Smooth muscle cell (in vitro differentiated cells): ENCODE results near the gene PHKB. TPM values are rescaled to one million over a fixed set of nuclear protein-coding genes. Genes with fewer than 3 reads are reported as not detected.

Experiments used
- DNase-seq: peaks from one replicate; lab custom pipeline; 2025; ENCODE audit not compliant: unreplicated experiment; lab: John Stamatoyannopoulos, UW
- H2AFZ ChIP-seq: fragments of 200-600 bp; sonication (generic); 2 replicates; pipeline ENCODE4 v1.6.0; 2016; ENCODE audit warnings: antibody characterized with exemption, low read depth, mild to moderate bottlenecking
- H3F3A ChIP-seq: fragments of 200-600 bp; sonication (generic); 2 replicates; pipeline ENCODE4 v1.6.0; 2017; ENCODE audit warnings: antibody characterized with exemption, low read depth
- H3K27ac ChIP-seq: fragments of 200-600 bp; sonication (generic); 2 replicates; pipeline ENCODE4 v1.5.1; 2016; ENCODE audit warnings: low read depth, mild to moderate bottlenecking
- H3K27me3 ChIP-seq: fragments of 200-600 bp; sonication (generic); 2 replicates; pipeline ENCODE4 v1.6.1; 2016; ENCODE audit warnings: low read depth, mild to moderate bottlenecking
- H3K36me3 ChIP-seq: fragments of 200-600 bp; sonication (generic); 2 replicates; pipeline ENCODE4 v1.5.1; 2016; ENCODE audit warnings: low read depth
- H3K4me1 ChIP-seq: fragments of 200-600 bp; sonication (generic); 2 replicates; pipeline ENCODE4 v1.5.1; 2016; ENCODE audit warnings: low read depth
- H3K4me2 ChIP-seq: fragments of 200-600 bp; sonication (generic); 2 replicates; pipeline ENCODE4 v1.6.0; 2016; ENCODE audit warnings: mild to moderate bottlenecking
- H3K4me3 ChIP-seq: fragments of 200-600 bp; sonication (generic); 2 replicates; pipeline ENCODE4 v1.5.1; 2016; ENCODE audit warnings: mild to moderate bottlenecking
- H3K79me2 ChIP-seq: fragments of 200-600 bp; sonication (generic); 2 replicates; pipeline ENCODE4 v1.6.0; 2016; ENCODE audit warnings: low read depth, mild to moderate bottlenecking
- H3K9ac ChIP-seq: fragments of 200-600 bp; sonication (generic); 2 replicates; pipeline ENCODE4 v1.6.0; 2016; ENCODE audit warnings: low read depth
- H3K9me3 ChIP-seq: fragments of 200-600 bp; sonication (generic); replicated peaks from 2 replicates; pipeline ENCODE4 v1.5.1; 2016; ENCODE audit warnings: low read depth
- H4K20me1 ChIP-seq: fragments of 200-600 bp; sonication (generic); 2 replicates; pipeline ENCODE4 v1.6.0; 2016; ENCODE audit warnings: low read depth
- WGBS: methylation state at CpG from one replicate; pipeline ENCODE4 v1.1.7; 2016; ENCODE audit warnings: low lambda C conversion rate; 5-methylcytosine and 5-hydroxymethylcytosine counted together
- polyA plus RNA-seq: library from polyadenylated mRNA; unstranded; fragments of >200 nt; fragmentation: Nextera tagmentation; extraction: Ambion mirVana; gene quantifications from 2 replicates; pipeline ENCODE4 v1.2.1, GENCODE V29; 2016
- total RNA-seq: library from RNA; depleted of rRNA; stranded (reverse); fragments of >200 nt; gene quantifications from 2 replicates; pipeline ENCODE4 v1.2.3, GENCODE V29; 2014
- TF ChIP-seq, protein P1 (sequence below): fragments of 200-600 bp; sonication (generic); IDR thresholded peaks from 2 replicates; pipeline ENCODE4 v1.5.1; 2017; ENCODE audit warnings: borderline replicate concordance, mild to moderate bottlenecking, antibody characterized with exemption; ENCODE audit not compliant: insufficient read depth, poor library complexity, severe bottlenecking

Gene PHKB
- total and polyA plus RNA-seq, 2 experiments from 2014 or later: 11.4 to 30.3 TPM

DNA sequence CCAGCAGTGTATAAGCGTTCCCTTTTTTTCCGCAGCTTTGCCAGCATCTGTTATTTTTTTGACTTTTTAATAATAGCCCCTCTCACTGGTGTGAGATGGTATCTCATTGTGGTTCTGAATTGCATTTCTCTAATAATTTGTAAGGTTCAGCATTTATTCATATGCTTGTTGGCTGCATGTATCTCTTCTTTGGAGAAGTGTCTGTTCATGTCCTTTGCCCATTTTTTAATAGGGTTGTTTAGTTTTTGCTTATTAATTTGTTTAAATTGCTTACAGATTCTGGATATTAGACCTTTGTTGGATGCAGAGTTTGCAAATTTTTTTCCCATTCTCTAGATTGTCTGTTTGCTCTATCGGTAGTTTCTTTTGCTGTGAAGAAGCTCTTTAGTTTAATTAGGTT is 26.9 kb downstream of the PHKB start:
- WGBS: 96% methylated on average over 3 of the region's 3 CpGs
- Histone ChIP-seq H3K4me2 (no peak overlapping the region), H3K27ac (no peak overlapping the region), H3K36me3 (peaks cover 12% of the 10 kb centered on the region), H3F3A (no peaks in the 10 kb centered on the region), H3K4me3 (no peak overlapping the region), H3K4me1 (no peaks in the 10 kb centered on the region), H3K9ac (no peak overlapping the region), H3K79me2 (peaks cover 5% of the 10 kb centered on the region), H3K27me3 (no peaks in the 10 kb centered on the region), H4K20me1 (no peaks in the 10 kb centered on the region), H2AFZ (no peak overlapping the region), H3K9me3 (peaks cover 21% of the 10 kb centered on the region)
- no peak for DNase-seq
- TF ChIP-seq, protein P1, sequence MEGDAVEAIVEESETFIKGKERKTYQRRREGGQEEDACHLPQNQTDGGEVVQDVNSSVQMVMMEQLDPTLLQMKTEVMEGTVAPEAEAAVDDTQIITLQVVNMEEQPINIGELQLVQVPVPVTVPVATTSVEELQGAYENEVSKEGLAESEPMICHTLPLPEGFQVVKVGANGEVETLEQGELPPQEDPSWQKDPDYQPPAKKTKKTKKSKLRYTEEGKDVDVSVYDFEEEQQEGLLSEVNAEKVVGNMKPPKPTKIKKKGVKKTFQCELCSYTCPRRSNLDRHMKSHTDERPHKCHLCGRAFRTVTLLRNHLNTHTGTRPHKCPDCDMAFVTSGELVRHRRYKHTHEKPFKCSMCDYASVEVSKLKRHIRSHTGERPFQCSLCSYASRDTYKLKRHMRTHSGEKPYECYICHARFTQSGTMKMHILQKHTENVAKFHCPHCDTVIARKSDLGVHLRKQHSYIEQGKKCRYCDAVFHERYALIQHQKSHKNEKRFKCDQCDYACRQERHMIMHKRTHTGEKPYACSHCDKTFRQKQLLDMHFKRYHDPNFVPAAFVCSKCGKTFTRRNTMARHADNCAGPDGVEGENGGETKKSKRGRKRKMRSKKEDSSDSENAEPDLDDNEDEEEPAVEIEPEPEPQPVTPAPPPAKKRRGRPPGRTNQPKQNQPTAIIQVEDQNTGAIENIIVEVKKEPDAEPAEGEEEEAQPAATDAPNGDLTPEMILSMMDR: no peak

GRCh38 chr16:47490471-47490870 is 29.3 kb downstream of the PHKB start:
- Histone ChIP-seq H3K4me1 (no peaks in the 10 kb centered on the region), H3K4me3 (no peak overlapping the region), H2AFZ (no peak overlapping the region), H3K27me3 (no peaks in the 10 kb centered on the region), H3K27ac (no peak overlapping the region), H4K20me1 (no peaks in the 10 kb centered on the region), H3K79me2 (peaks cover 12% of the 10 kb centered on the region), H3K36me3 (peaks cover 12% of the 10 kb centered on the region), H3K9ac (no peak overlapping the region), H3F3A (no peaks in the 10 kb centered on the region), H3K9me3 (peaks cover 21% of the 10 kb centered on the region), H3K4me2 (no peak overlapping the region)
- TF ChIP-seq, protein P1: no peak
- DNase-seq: no peak

GRCh38 chr16:47492036-47492427 is 30.9 kb downstream of the PHKB start:
- TF ChIP-seq, protein P1: no peak
- H3K27me3 ChIP-seq: no peaks in the 10 kb centered on the region
- no peaks in the 10 kb centered on the region for H3K4me1 ChIP-seq
- peaks cover 21% of the 10 kb centered on the region for H3K9me3 ChIP-seq
- H3K4me3 ChIP-seq: no peak overlapping the region
- H4K20me1 ChIP-seq: no peaks in the 10 kb centered on the region
- no peak for DNase-seq
- H2AFZ ChIP-seq: no peak overlapping the region
- no peaks in the 10 kb centered on the region for H3F3A ChIP-seq
- H3K79me2 ChIP-seq: peaks cover 12% of the 10 kb centered on the region
- no peak overlapping the region for H3K4me2 ChIP-seq
- H3K27ac ChIP-seq: no peak overlapping the region
- no peak overlapping the region for H3K9ac ChIP-seq
- WGBS: 34% methylated on average over 1 of the region's 1 CpG
- peaks cover 12% of the 10 kb centered on the region for H3K36me3 ChIP-seq
